Measurements from ENCODE around the gene CNTNAP5.
"Not testable (repeated sequence)": the region's sequence is repeated elsewhere in the genome, so short reads cannot be mapped to it uniquely, and the experiment has no call there.

CNTNAP5 gene

GRCh38 chr2:124407836-124408534, 382.9 kb downstream of the CNTNAP5 start:
- not testable (repeated sequence) for DNase-seq (ENCODE audit: low read depth in 2 of 2, low spot score in 1 of 2)

- no peak for DNase-seq (ENCODE audit: low read depth in 2 of 2, low spot score in 1 of 2)
Measured at GRCh38 chr2:124424074-124424473, 399.0 kb downstream of the CNTNAP5 start.

GRCh38 chr2:124426122-124426521, 401.0 kb downstream of the CNTNAP5 start:
- DNase-seq (ENCODE audit: low read depth in 2 of 2, low spot score in 1 of 2): no peak

- no peak for DNase-seq (ENCODE audit: low read depth in 2 of 2, low spot score in 1 of 2)
Measured at GRCh38 chr2:124426625-124427024, 401.5 kb downstream of the CNTNAP5 start.

GRCh38 chr2:124437811-124438210, 412.7 kb downstream of the CNTNAP5 start:
- no peak for DNase-seq (ENCODE audit: low read depth in 2 of 2, low spot score in 1 of 2)

GRCh38 chr2:124450481-124450880, 425.4 kb downstream of the CNTNAP5 start:
- no peak for DNase-seq (ENCODE audit: low read depth in 2 of 2, low spot score in 1 of 2)

GRCh38 chr2:124476291-124476690, 451.2 kb downstream of the CNTNAP5 start:
- no peak for DNase-seq (ENCODE audit: low read depth in 2 of 2, low spot score in 1 of 2)

- no peak for DNase-seq (ENCODE audit: low read depth in 2 of 2, low spot score in 1 of 2)
Measured at GRCh38 chr2:124478761-124479160, 453.7 kb downstream of the CNTNAP5 start.

GRCh38 chr2:124480958-124481357, 455.9 kb downstream of the CNTNAP5 start:
- no peak for DNase-seq (ENCODE audit: low read depth in 2 of 2, low spot score in 1 of 2)

GRCh38 chr2:124482044-124482443, 457.0 kb downstream of the CNTNAP5 start:
- no peak for DNase-seq (ENCODE audit: low read depth in 2 of 2, low spot score in 1 of 2)

GRCh38 chr2:124482551-124482950, 457.5 kb downstream of the CNTNAP5 start:
- no peak for DNase-seq (ENCODE audit: low read depth in 2 of 2, low spot score in 1 of 2)

- no peak for DNase-seq (ENCODE audit: low read depth in 2 of 2, low spot score in 1 of 2)
Measured at GRCh38 chr2:124485659-124486058, 460.6 kb downstream of the CNTNAP5 start.

- DNase-seq (ENCODE audit: low read depth in 2 of 2, low spot score in 1 of 2): no peak
Measured at GRCh38 chr2:124489686-124490085, 464.6 kb downstream of the CNTNAP5 start.

- no peak for DNase-seq (ENCODE audit: low read depth in 2 of 2, low spot score in 1 of 2)
Measured at GRCh38 chr2:124501575-124502152, 476.6 kb downstream of the CNTNAP5 start.

- no peak for DNase-seq (ENCODE audit: low read depth in 2 of 2, low spot score in 1 of 2)
Measured at GRCh38 chr2:124514236-124514635, 489.1 kb downstream of the CNTNAP5 start.

GRCh38 chr2:124520953-124521352, 495.9 kb downstream of the CNTNAP5 start:
- DNase-seq (ENCODE audit: low read depth in 2 of 2, low spot score in 1 of 2): no peak

GRCh38 chr2:124523096-124523495, 498.0 kb downstream of the CNTNAP5 start:
- no peak for DNase-seq (ENCODE audit: low read depth in 2 of 2, low spot score in 1 of 2)

GRCh38 chr2:124524155-124524915, 499.2 kb downstream of the CNTNAP5 start:
- DNase-seq (ENCODE audit: low read depth in 2 of 2, low spot score in 1 of 2): no peak

GRCh38 chr2:124526221-124526620, 501.1 kb downstream of the CNTNAP5 start:
- DNase-seq (ENCODE audit: low read depth in 2 of 2, low spot score in 1 of 2): no peak

GRCh38 chr2:124530203-124530602, 505.1 kb downstream of the CNTNAP5 start:
- DNase-seq (ENCODE audit: low read depth in 2 of 2, low spot score in 1 of 2): no peak

GRCh38 chr2:124533226-124533954, 508.3 kb downstream of the CNTNAP5 start:
- DNase-seq (ENCODE audit: low read depth in 2 of 2, low spot score in 1 of 2): no peak

GRCh38 chr2:124534028-124534427, 508.9 kb downstream of the CNTNAP5 start:
- DNase-seq (ENCODE audit: low read depth in 2 of 2, low spot score in 1 of 2): no peak
